PC-3 (cell line): ENCODE data around the gene STAG1.

Source experiments
- CTCF ChIP-seq: fragments of 300-600 bp; sonication (generic); conservative IDR thresholded peaks from 2 replicates; pipeline ENCODE4 v1.5.1; 2017; ENCODE audit warnings: antibody characterized with exemption, low read depth, mild to moderate bottlenecking, low read length
- EZH2 ChIP-seq: fragments of 300-600 bp; sonication (generic); IDR thresholded peaks from one replicate; pipeline ENCODE4 v1.6.1; 2017; ENCODE audit warnings: antibody characterized with exemption, mild to moderate bottlenecking, low read length; ENCODE audit not compliant: unreplicated experiment
- EZH2phosphoT487 ChIP-seq: fragments of 300-600 bp; sonication (generic); IDR thresholded peaks from 2 replicates; pipeline ENCODE4 v1.6.1; 2018; ENCODE audit warnings: mild to moderate bottlenecking, antibody characterized with exemption, low read length, borderline replicate concordance

GRCh38 chr3:136730595-136731273 is 21.4 kb downstream of the STAG1 start:
- TF ChIP-seq CTCF = no peak
- TF ChIP-seq EZH2 = no peak
- no peak for TF ChIP-seq EZH2phosphoT487
